ENCODE measurements around the gene SLC47A2.

SLC47A2 gene

DNA sequence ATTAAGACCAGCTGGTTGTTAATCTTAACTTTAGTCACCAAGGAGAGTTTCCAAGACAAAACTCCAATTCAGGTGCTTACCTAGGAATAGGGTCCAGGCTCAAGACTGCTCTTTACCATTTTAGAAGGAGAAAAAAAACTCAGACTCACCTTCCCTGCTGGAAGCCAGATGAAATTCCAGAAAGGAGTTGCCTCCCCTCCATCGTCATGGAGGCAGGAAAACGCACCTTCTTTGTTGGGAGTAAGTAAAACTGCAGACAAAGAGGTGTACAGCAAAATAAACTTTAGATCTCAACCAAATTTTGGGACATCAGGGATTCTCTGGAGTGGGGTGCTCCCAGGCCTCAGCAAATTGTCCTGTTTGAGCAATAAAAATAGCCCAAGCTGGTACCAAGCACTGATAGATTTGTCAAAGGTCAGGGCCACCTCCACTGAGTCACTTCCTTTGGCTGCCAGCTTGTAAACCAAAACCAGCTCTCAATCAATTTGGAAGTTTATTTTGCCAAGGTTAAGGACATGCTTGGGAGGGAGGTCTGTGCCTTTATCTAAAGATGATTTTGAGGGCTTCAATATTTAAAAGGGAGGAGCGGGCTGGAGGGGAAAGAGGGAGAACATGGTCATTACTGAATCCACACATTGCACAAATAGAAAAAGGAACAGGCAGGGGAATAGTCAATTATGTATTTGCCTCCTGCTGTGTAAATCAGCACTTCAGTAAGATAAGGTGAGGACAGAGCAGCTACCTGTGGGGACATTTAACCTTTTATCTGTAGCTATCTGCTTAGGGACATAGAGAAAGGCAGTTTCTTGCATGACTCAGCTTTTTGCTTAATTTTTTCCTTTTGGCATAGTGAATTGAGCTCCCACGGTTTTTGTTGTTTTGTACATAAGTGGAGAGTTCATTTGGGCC is 69.3 kb downstream of the SLC47A2 start:
- no peak for DNase-seq (ENCODE audit: low spot score)
- FAIRE-seq = no peak

DNA sequence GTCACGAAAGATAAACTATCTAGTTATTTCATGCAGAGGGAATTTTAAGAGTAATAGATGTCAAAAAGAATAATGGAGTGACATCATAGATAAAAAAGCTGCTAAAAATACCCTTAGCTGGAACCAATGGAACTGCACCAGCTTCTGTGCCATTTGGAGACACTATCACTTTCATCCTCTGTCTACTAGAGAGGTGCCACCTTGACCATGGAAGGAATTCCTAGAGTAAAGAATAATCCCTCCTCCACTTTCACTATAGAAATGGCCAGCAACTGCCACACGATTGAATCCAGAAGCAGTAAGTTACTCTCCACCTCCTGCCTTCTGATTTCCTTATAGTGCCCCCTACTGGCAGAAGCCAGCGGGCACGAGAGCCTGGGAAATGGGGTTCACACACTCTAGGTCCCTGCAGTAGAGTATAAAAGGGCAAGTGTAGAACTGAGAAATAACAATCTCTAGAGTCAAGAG is 70.6 kb downstream of the SLC47A2 start:
- DNase-seq (ENCODE audit: low spot score) (no peak), FAIRE-seq (no peak)

DNA sequence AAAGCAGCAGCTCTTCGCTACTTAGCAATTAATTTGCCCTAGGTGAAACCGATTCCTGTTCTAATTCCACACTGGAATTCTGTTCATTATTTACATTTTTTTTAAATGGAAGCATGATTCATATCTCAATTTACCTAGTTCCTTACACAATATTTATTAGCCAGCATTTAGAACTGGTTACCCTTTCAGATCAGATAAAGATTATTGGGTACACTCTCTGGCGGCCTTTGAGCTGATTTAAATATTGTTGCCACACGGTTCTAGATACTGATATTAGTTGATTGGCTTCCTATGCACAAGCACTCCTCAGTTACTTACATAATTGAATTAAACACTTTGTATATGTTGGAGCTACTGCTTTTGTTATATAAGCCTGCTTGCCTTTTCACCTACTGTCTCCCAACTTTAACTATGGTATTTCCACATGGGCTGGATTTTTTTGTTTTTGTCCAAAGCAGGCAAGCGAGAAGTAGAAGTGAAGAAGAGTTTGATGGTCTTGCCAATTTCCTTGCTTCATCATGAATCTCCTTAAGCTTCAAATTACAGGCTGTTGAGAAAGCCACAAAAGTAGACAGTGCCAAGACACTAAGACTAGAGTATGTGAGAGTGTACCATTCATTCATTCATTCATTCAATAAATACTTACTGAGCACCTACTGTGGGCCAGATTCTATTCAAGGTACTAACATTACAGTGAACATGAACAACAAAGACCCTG is 71.7 kb downstream of the SLC47A2 start:
- FAIRE-seq (no peak), DNase-seq (ENCODE audit: low spot score) (no peak)

DNA sequence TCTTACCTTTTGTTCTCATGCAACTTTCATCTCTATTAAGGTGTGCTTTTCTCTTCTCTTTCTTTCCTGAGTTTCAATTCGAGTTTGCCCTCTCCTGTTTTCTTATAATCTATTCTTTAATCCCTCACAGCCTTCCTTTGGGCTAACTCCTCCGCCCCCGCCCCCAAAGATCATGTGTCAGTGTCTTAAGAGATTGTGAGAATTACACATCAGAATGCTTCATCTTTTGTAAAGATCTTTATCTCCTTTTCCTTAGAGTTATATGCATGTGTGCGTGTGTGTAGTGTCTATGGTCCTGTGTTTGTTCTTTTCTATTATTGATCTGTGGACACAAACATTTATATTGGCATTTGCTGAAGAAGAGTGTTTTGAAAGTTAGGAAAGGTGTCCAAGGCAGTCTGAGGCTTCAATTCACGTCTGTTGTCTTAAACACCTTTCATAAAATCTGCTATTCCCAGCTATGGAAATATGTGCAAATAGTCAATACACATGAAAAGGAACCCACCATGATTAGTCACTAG is 74.0 kb downstream of the SLC47A2 start:
- DNase-seq (ENCODE audit: low spot score) (no peak), FAIRE-seq (no peak)

DNA sequence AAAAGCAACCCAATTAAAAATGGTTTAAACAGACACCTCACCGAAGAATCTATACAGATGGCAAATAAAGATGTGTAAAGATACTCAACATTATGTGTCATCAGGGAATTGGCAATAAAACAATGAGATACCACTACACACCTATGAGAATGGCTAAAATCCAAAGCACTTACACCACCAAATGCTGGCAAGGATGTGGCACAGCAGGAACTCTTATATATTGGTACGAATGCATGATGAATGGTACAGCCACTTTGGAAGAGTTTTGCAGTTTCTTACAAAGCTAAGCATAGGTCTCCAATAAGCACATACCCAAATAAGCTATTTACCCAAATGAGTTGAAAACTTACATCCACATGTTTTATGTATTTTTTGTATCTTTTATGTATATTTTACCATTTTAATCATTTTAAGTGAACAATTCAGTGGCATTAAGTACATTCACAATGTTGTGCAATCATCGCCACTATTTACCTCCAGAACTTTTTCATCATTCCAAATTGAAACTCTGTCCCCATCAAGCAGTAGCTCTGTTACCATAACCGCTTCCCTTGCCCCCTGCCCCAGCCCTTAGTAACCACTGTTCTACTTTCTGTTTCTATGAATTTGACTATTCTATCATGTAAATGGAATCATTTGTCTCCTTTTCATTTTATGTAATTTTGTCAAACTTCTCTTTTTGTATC is 74.6 kb downstream of the SLC47A2 start:
- DNase-seq (ENCODE audit: low spot score) (no peak), FAIRE-seq (no peak)

DNA sequence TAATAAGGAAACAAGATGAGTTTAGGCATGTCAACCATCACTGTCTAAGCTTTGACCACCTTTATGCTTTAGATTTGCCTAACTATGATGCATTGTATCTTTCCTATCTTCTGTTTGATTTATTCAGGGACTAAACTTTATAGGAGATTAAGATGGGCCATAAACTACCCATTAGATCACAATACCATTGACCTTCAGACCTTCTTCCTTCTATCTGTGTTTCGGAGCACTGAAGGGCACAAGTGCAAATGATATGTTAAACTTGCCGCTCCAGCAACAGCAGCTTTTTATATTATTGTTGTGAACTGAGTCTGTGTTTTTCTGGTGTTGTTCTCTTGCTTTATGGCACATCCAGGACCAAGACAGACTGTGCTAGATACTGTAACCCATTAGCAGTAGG is 84.5 kb downstream of the SLC47A2 start:
- DNase-seq (ENCODE audit: low spot score) (no peak), FAIRE-seq (no peak)

DNA sequence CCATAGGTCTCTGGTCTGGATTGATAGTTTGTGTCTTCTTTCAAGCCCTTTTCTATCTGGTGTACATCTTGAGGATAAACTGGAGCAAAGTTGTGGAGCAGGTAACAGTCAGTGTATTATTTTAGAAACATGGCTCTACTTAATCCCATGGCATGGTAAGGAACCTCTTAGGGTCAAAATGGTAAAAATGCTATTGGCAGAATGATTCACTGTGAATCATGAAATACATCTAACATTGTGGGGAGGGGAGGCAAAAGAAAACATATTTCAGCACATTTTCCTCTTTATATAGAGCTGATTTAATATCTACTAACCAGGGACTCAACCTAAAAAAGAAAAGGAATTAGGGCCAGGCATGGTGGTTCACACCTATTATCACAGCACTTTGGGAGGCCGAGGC is 85.7 kb downstream of the SLC47A2 start:
- FAIRE-seq (no peak), DNase-seq (ENCODE audit: low spot score) (no peak)

DNA sequence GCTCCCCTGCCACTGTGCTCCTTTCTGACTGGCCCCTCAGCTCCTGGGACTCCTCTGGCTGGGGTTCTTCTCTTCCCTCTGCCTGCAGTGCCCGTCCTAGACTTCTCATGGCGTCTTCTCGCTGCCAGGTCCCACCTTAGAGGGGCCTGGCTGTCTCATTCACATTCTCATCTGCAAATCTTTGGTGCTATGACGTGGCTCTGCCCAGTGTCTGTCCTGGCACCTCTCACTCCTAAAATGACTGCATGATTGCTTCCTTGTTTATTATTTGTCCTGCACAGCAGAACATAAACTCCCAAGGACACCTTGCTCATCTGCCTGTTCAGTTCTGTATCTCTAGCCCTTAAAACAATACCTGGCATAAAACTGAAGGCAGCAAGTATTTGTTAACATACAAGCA is 86.3 kb downstream of the SLC47A2 start:
- FAIRE-seq = no peak
- no peak for DNase-seq (ENCODE audit: low spot score)

DNA sequence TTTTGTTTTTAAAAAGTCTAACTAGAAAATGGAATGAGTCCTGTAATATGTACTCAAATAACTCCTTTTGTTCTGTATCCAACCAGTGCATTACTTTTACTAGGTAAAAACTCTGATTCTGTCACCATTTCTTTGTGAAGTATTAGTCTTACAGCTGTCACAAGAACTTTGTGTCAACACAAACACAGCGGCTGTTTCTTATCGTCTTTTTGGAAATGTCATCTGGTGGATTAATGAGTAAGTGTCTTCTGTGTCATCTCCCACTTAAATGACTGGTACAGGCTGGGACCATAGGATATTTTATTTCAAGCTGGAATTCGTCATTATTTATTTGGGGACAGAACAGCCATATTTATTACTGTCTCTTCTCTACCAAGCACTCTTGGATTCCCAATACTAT is 86.9 kb downstream of the SLC47A2 start:
- FAIRE-seq (no peak), DNase-seq (ENCODE audit: low spot score) (no peak)
